NB4 (cell line): ENCODE measurements around the gene CC2D1A.

Experiments
- CTCF ChIP-seq: IDR thresholded peaks from one replicate; pipeline ENCODE4 v1.5.1; 2012; ENCODE audit warnings: low read depth, low read length
- MAX ChIP-seq: IDR thresholded peaks from 2 replicates; pipeline ENCODE4 v1.6.1; 2011; ENCODE audit warnings: low read depth, low read length
- MYC ChIP-seq: IDR thresholded peaks from 2 replicates; pipeline ENCODE4 v1.6.1; 2011; ENCODE audit warnings: low read depth, low read length

- no peak for TF ChIP-seq MYC
- no peak for TF ChIP-seq MAX
- TF ChIP-seq CTCF = no peak
These were observed 71.8 kb downstream of the CC2D1A start for GRCh38 chr19:13977803-13978202.
